ENCODE data around the gene BCKDK.

Gene BCKDK

DNA sequence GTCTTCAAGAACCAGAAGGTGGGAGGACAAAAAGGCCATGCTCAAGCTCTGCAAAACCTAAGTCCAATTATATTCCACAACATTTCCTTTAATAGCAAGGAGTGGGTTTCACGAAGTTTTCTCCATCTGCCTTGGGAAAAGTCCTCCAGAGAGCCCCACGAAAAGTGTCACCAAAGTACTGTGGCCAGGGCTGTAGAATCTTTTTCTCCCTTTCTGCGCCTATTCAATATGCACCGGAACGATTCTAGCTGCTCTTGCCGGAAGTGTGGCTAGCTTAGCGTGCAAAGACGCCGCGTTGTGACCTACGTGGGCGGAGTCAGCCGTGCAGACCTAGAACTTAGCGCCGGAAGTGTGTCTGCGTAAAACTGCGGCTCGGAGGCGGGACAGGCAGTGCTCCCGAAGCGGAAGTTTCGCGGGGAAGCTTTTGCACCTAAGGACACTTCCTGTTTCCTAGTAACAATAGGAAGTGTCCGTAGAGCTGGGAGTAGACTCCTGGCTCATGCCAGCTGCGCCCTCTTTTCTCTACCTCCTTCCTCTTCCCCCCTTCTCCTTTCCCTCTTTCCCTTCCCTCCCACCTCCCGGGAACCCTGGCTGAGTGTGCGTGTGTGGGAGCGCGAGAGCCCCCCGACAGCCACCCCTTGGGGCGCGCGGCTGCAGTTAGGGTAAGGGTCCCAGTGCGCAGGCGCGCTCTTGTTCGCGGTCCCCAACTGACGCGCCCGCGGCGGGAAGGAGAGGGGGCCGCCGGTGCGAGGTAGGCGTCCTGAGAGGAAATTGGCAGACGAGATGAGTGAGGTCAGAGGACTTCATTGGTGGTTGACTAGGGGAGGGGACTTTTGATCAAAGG is 34.0 kb upstream of the BCKDK start, which contains the start of the genes ZNF646 and ZNF668:
Gene ZNF646 (plus strand): TSS at position 453 of the 844 bp plus-strand sequence. CDS start 1,903 bp downstream, outside the sequence.
Gene ZNF668 (minus strand): TSS at position 271 of the 844 bp plus-strand sequence. CDS start 9,781 bp downstream, outside the sequence.
- peak; percentile 87 for TF ChIP-seq MYC (IDR thresholded peaks at IDR 0.05; ENCODE audit: low read depth, low read length)
- TF ChIP-seq POLR2A (IDR thresholded peaks at IDR 0.05; ENCODE audit: extremely low read depth, insufficient read length), result peak; percentile 91
- TF ChIP-seq, protein P1, sequence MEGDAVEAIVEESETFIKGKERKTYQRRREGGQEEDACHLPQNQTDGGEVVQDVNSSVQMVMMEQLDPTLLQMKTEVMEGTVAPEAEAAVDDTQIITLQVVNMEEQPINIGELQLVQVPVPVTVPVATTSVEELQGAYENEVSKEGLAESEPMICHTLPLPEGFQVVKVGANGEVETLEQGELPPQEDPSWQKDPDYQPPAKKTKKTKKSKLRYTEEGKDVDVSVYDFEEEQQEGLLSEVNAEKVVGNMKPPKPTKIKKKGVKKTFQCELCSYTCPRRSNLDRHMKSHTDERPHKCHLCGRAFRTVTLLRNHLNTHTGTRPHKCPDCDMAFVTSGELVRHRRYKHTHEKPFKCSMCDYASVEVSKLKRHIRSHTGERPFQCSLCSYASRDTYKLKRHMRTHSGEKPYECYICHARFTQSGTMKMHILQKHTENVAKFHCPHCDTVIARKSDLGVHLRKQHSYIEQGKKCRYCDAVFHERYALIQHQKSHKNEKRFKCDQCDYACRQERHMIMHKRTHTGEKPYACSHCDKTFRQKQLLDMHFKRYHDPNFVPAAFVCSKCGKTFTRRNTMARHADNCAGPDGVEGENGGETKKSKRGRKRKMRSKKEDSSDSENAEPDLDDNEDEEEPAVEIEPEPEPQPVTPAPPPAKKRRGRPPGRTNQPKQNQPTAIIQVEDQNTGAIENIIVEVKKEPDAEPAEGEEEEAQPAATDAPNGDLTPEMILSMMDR (IDR thresholded peaks at IDR 0.05; ENCODE audit: low read depth, low read length), result no peak
- TF ChIP-seq, protein P2, sequence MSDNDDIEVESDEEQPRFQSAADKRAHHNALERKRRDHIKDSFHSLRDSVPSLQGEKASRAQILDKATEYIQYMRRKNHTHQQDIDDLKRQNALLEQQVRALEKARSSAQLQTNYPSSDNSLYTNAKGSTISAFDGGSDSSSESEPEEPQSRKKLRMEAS (IDR thresholded peaks at IDR 0.05; ENCODE audit: low read depth, low read length), result peak; percentile 45; the same call in 1 of the 2 replicates
- DNase-seq (ENCODE audit: low read depth), result peak; percentile 100
- peak within 1 kb of the TSS; percentile 87 for H3K4me3 ChIP-seq (ENCODE audit: low read depth, low read length)

DNA sequence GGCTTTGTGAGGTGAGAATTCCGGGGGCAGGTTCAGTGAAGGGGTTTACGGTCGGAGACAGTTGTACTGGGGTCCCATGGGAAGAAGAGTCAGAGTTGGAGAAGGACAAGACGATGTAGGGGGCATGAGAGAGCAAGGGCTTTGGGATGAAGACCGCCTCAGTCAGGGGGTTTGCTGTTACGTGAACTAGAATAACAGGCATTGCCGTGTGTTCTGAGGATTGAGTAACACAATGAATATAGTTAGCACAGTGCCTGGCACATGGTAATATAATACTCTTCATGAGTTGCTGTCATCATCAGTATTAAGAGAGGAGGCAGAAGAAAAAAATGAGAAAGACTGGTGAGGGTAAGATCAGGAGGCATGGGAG is 33.4 kb upstream of the BCKDK start:
- DNase-seq (ENCODE audit: low read depth), result no peak
- TF ChIP-seq MYC (IDR thresholded peaks at IDR 0.05; ENCODE audit: low read depth, low read length) (peak; percentile 28), POLR2A (IDR thresholded peaks at IDR 0.05; ENCODE audit: extremely low read depth, insufficient read length) (no peak)
- peak overlapping the region; percentile 87 for H3K4me3 ChIP-seq (ENCODE audit: low read depth, low read length)

DNA sequence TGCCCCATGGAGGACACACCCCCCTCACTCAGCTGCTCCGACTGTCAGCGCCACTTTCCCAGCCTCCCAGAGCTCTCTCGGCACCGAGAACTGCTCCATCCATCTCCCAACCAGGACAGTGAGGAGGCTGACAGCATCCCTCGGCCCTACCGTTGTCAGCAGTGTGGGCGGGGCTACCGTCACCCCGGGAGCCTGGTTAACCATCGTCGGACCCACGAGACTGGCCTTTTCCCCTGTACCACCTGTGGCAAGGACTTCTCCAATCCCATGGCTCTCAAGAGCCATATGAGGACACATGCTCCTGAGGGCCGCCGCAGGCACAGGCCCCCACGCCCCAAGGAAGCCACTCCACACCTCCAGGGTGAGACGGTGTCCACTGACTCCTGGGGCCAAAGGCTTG is 31.9 kb upstream of the BCKDK start:
- DNase-seq (ENCODE audit: low read depth), result no peak
- TF ChIP-seq, protein P1 (IDR thresholded peaks at IDR 0.05; ENCODE audit: low read depth, low read length), result no peak
- TF ChIP-seq POLR2A (IDR thresholded peaks at IDR 0.05; ENCODE audit: extremely low read depth, insufficient read length) (no peak), MYC (IDR thresholded peaks at IDR 0.05; ENCODE audit: low read depth, low read length) (no peak)
- TF ChIP-seq, protein P2 (IDR thresholded peaks at IDR 0.05; ENCODE audit: low read depth, low read length), result no peak
- no peak overlapping the region for H3K4me3 ChIP-seq (ENCODE audit: low read depth, low read length)

DNA sequence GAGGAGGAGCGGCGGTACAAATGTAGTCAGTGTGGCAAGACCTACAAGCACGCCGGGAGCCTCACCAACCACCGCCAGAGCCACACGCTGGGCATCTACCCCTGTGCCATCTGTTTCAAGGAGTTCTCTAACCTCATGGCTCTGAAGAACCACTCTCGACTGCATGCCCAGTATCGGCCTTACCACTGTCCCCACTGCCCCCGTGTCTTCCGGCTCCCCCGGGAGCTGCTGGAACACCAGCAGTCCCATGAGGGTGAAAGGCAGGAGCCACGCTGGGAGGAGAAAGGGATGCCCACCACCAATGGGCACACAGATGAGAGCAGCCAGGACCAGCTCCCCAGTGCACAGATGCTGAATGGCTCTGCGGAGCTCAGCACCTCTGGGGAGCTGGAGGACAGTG is 31.2 kb upstream of the BCKDK start:
- TF ChIP-seq, protein P1 (IDR thresholded peaks at IDR 0.05; ENCODE audit: low read depth, low read length), result no peak
- TF ChIP-seq POLR2A (IDR thresholded peaks at IDR 0.05; ENCODE audit: extremely low read depth, insufficient read length) (no peak), MYC (IDR thresholded peaks at IDR 0.05; ENCODE audit: low read depth, low read length) (no peak)
- TF ChIP-seq, protein P2 (IDR thresholded peaks at IDR 0.05; ENCODE audit: low read depth, low read length), result no peak
- no peak overlapping the region for H3K4me3 ChIP-seq (ENCODE audit: low read depth, low read length)
- DNase-seq (ENCODE audit: low read depth), result no peak

DNA sequence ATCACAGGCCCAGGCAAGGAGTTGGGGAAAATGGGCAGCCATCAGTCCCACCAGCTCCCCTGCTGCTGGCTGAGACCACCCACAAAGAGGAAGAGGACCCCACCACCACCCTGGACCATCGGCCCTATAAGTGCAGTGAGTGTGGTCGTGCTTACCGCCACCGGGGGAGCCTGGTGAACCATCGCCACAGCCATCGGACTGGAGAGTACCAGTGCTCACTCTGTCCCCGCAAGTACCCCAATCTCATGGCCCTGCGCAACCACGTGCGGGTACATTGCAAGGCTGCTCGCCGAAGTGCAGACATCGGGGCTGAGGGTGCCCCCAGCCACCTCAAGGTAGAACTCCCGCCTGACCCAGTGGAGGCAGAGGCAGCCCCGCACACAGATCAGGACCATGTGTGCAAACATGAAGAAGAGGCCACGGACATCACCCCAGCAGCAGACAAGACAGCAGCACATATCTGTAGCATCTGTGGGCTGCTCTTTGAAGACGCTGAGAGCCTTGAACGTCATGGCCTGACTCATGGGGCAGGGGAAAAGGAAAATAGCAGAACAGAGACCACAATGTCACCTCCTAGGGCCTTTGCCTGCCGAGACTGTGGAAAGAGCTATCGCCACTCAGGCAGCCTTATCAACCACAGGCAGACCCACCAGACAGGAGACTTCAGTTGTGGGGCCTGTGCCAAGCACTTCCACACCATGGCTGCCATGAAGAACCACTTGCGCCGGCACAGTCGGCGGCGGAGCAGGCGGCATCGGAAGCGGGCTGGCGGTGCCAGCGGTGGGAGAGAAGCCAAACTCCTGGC is 30.4 kb upstream of the BCKDK start:
- TF ChIP-seq, protein P1 (IDR thresholded peaks at IDR 0.05; ENCODE audit: low read depth, low read length), result peak; percentile 11
- no peak for TF ChIP-seq POLR2A (IDR thresholded peaks at IDR 0.05; ENCODE audit: extremely low read depth, insufficient read length)
- no peak for DNase-seq (ENCODE audit: low read depth)
- no peak overlapping the region for H3K4me3 ChIP-seq (ENCODE audit: low read depth, low read length)
